PC-9 (cell line): ENCODE measurements around the gene PIEZO2. TPM values are rescaled to one million over a fixed set of nuclear protein-coding genes. Genes with fewer than 3 reads are reported as not detected.

Experiments
- BruUV-seq: library from RNA; stranded (reverse); fragments of 400-500 nt; replicated peaks from 2 replicates; lab custom pipeline; 2021; lab: Mats Ljungman, UMichigan
- CTCF ChIA-PET: fragments of 300-600 bp; sonication (Branson Sonifier 250); formaldehyde crosslinking; loops from one replicate; lab custom pipeline; 2022; ENCODE audit warnings: antibody characterized with exemption; lab: Charles Lee
- POLR2A ChIA-PET: fragments of 300-600 bp; sonication (Branson Sonifier 250); formaldehyde crosslinking; loops from one replicate; lab custom pipeline; 2022; ENCODE audit warnings: antibody characterized with exemption; ENCODE audit not compliant: unreplicated experiment; lab: Charles Lee
- DNase-seq, 2 experiments: peaks; one replicate each; pipeline versions ENCODE4 v3.0.0 to v3.0.0-alpha.2; 2015 to 2022; ENCODE audit warnings: mixed read lengths in 1 of 2
- H2AFZ ChIP-seq: fragments of 200-600 bp; sonication (generic); 2 replicates; pipeline ENCODE4 v1.8.1; 2017; ENCODE audit warnings: antibody characterized with exemption
- H3F3A ChIP-seq: fragments of 200-600 bp; sonication (generic); 2 replicates; pipeline ENCODE4 v1.8.1; 2017; ENCODE audit warnings: antibody characterized with exemption, mild to moderate bottlenecking, low read depth; ENCODE audit not compliant: insufficient read depth
- H3K27ac ChIP-seq: fragments of 200-600 bp; sonication (generic); 2 replicates; pipeline ENCODE4 v1.6.1; 2016; ENCODE audit warnings: mixed run types
- H3K27me3 ChIP-seq: fragments of 200-600 bp; sonication (generic); 2 replicates; pipeline ENCODE4 v1.6.1; 2016; ENCODE audit warnings: low read depth, mixed run types; ENCODE audit not compliant: insufficient read depth
- H3K36me3 ChIP-seq: fragments of 200-600 bp; sonication (generic); 2 replicates; pipeline ENCODE4 v1.6.1; 2016; ENCODE audit warnings: low read depth, mixed run types
- H3K4me1 ChIP-seq: fragments of 200-600 bp; sonication (generic); replicated peaks from 2 replicates; pipeline ENCODE4 v1.6.1; 2016; ENCODE audit warnings: mixed run types; ENCODE audit not compliant: insufficient read depth
- H3K4me2 ChIP-seq: fragments of 200-600 bp; sonication (generic); 2 replicates; pipeline ENCODE4 v1.6.1; 2017; ENCODE audit warnings: mixed run types
- H3K4me3 ChIP-seq: fragments of 200-600 bp; sonication (generic); 2 replicates; pipeline ENCODE4 v1.6.1; 2016; ENCODE audit warnings: mixed run types
- H3K79me2 ChIP-seq: fragments of 200-600 bp; sonication (generic); 2 replicates; pipeline ENCODE4 v1.6.1; 2017; ENCODE audit warnings: low read depth, mixed run types
- H3K9me2 ChIP-seq: fragments of 200-600 bp; sonication (generic); 2 replicates; pipeline ENCODE4 v1.8.1; 2017; ENCODE audit warnings: mild to moderate bottlenecking; ENCODE audit not compliant: insufficient read depth
- H3K9me3 ChIP-seq: fragments of 200-600 bp; sonication (generic); 2 replicates; pipeline ENCODE4 v1.8.1; 2016; ENCODE audit warnings: low read depth; ENCODE audit not compliant: insufficient read depth
- H4K20me1 ChIP-seq: fragments of 200-600 bp; sonication (generic); 2 replicates; pipeline ENCODE4 v1.8.1; 2017; ENCODE audit not compliant: insufficient read depth
- CTCF ChIP-seq: fragments of 200-600 bp; sonication (generic); conservative IDR thresholded peaks from 2 replicates; pipeline ENCODE4 v1.6.1; 2017; ENCODE audit warnings: mixed run types, antibody characterized with exemption, mild to moderate bottlenecking, moderate library complexity
- EZH2 ChIP-seq: fragments of 200-600 bp; sonication (generic); IDR thresholded peaks from 2 replicates; pipeline ENCODE4 v1.8.0; 2017; ENCODE audit warnings: antibody characterized with exemption, low read depth
- intact Hi-C: fragments of 100-400 bp; cut with micrococcal nuclease; formaldehyde crosslinking; loops from one replicate; pipeline ENCODE4 v1.10.0; 2022; ENCODE audit not compliant: unreplicated experiment
- total RNA-seq: library from RNA; stranded (reverse); gene quantifications from 2 replicates; pipeline ENCODE4 v1.2.3, GENCODE V29; 2021

The PIEZO2 gene
- total RNA-seq, 1 experiment from 2014 or later = not detected

DNA sequence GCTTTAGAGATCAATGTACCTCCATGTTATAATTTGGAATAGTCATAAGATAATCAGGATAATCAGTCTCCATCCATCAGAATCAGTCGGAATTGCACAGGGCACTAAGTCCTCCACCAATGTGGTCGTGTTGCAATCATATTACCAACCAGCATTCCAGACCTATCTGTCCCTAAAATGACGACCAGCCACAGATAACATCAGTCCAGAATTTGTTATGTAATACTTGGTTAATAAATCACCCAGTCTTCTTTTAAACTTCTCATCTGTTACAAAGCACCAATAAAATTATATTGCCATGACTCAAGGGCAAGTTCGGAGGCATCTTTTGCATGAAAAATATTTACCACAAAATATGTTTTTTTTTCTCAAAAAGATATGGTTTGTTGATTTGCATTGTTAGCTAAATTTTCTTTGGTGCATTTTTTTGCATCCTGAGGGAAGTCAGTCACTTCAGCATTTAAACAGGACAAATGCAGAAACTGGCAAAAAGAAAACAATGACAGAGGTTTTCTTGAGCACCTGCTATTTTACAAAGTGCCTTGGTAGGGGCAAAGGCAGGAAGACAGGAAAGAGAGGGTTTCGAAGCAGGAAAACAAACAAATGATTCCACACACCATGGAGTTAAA, 29.3 kb downstream of the PIEZO2 start:
- no peak overlapping the region for H3K4me3 ChIP-seq
- CTCF ChIA-PET = no interaction called here
- intact Hi-C loops = no loop called here
- TF ChIP-seq EZH2 (no peak), CTCF (no peak)
- H2AFZ ChIP-seq = no peak overlapping the region
- no peaks in the 10 kb centered on the region for H4K20me1 ChIP-seq
- no peaks in the 10 kb centered on the region for H3K9me3 ChIP-seq
- no peaks in the 10 kb centered on the region for H3K36me3 ChIP-seq
- H3K4me1 ChIP-seq = no peaks in the 10 kb centered on the region
- no peaks in the 10 kb centered on the region for H3K79me2 ChIP-seq
- DNase-seq = no peak
- H3K27me3 ChIP-seq = peaks cover 61% of the 10 kb centered on the region
- H3K27ac ChIP-seq = no peak overlapping the region
- no peaks in the 10 kb centered on the region; the same call in 1 of the 2 replicates for H3K9me2 ChIP-seq
- POLR2A ChIA-PET = no interaction called here
- H3F3A ChIP-seq = no peaks in the 10 kb centered on the region
- H3K4me2 ChIP-seq = no peak overlapping the region
- BruUV-seq = no TSS peak

DNA sequence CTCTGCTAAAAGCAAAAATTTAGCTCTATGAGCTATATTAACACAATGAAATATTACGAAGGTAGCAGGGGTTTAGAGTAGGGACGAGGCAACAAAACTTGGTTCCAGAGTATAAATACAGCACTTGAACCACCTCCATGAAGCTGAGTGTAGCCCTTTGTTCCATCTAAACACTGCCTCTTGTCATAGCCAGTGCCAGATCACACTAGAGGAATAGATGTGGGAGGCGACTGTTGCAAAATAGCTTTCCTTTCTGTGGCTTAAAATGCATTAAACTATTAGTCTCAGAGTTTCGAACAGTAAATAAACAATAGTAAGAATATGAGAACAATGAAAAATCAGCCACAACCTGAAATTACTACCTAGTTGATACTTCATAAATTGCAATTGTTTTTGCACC, 29.8 kb downstream of the PIEZO2 start:
- Histone ChIP-seq H3F3A (no peaks in the 10 kb centered on the region), H3K4me2 (no peak overlapping the region), H3K9me2 (no peaks in the 10 kb centered on the region), H3K27ac (no peak overlapping the region), H3K4me3 (no peak overlapping the region), H3K4me1 (no peaks in the 10 kb centered on the region), H2AFZ (no peak overlapping the region), H3K27me3 (peaks cover 61% of the 10 kb centered on the region), H3K9me3 (no peaks in the 10 kb centered on the region), H3K36me3 (no peaks in the 10 kb centered on the region), H3K79me2 (no peaks in the 10 kb centered on the region), H4K20me1 (no peaks in the 10 kb centered on the region)
- ChIA-PET POLR2A (no interaction called here), CTCF (no interaction called here)
- no TSS peak for BruUV-seq
- no peak for DNase-seq
- no peak for TF ChIP-seq EZH2
- no peak for TF ChIP-seq CTCF
- intact Hi-C loops = no loop called here

- H3K9me3 ChIP-seq = no peaks in the 10 kb centered on the region
- no peaks in the 10 kb centered on the region for H3F3A ChIP-seq
- TF ChIP-seq EZH2 (no peak), CTCF (no peak)
- H4K20me1 ChIP-seq = no peaks in the 10 kb centered on the region
- no peaks in the 10 kb centered on the region for H3K4me1 ChIP-seq
- H3K79me2 ChIP-seq = no peaks in the 10 kb centered on the region
- peaks cover 50% of the 10 kb centered on the region for H3K27me3 ChIP-seq
- intact Hi-C loops = no loop called here
- no TSS peak for BruUV-seq
- no peaks in the 10 kb centered on the region for H3K9me2 ChIP-seq
- no peak for DNase-seq
- H2AFZ ChIP-seq = no peak overlapping the region
- CTCF ChIA-PET = no interaction called here
- no peak overlapping the region for H3K4me3 ChIP-seq
- POLR2A ChIA-PET = no interaction called here
- no peak overlapping the region for H3K4me2 ChIP-seq
- no peak overlapping the region for H3K27ac ChIP-seq
- H3K36me3 ChIP-seq = no peaks in the 10 kb centered on the region
Measured at GRCh38 chr18:11118051-11118766, 31.2 kb downstream of the PIEZO2 start.
